ENCODE data around the gene TBCE.
"Not testable (repeated sequence)": the region's sequence is repeated elsewhere in the genome, so short reads cannot be mapped to it uniquely, and the experiment has no call there.

Gene TBCE

DNA sequence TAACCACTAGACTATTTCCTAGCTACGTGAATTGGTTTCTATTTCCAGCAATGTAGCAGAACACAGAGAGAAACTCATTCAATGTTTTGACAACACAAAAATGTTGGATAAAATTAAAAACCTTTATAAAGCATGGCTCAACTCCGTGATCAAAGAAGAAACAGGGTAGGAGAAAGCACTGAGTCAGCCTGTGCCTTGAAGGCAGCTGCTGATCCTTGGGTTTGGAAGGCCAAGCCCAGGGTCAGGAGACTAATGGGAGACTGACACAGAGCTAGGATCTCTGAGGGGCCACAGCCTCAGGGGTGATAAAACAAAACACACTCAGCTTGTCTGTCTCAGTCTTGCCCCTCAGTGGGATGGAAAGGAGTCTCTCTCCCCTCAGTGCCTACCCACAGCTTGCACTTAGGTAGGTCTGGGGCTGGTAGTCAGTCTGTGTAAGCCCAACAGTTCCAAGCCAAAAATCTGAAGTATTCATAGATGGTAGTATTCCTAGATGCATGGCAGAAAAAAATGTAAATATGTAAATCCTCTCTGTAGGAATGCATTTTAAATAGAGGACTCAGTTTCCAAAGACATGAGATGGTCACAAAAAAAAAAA lies 83.8 kb downstream of the TBCE start:
- no peak for DNase-seq (ENCODE audit: low read depth in 2 of 2, low spot score in 1 of 2)

DNA sequence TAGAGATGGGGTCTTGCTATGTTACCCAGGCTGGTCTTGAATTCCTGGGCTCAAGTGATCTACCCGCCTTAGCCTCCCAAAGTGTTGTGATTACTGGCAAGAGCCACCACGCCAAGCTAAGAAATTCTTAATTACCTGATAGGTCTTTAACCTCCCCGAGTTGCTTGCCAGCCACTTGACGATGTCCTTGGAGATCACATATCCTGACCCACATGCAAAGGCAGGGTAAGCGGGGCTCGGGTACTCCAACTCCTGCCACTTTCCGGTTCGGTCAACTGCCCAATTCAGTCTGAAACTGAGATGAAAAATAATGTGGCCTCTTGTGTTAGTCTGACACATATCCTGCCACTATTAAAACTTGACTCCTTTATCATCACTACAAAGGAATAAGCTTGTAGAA lies 86.8 kb downstream of the TBCE start:
- DNase-seq (ENCODE audit: low read depth in 2 of 2, low spot score in 1 of 2): no peak

DNA sequence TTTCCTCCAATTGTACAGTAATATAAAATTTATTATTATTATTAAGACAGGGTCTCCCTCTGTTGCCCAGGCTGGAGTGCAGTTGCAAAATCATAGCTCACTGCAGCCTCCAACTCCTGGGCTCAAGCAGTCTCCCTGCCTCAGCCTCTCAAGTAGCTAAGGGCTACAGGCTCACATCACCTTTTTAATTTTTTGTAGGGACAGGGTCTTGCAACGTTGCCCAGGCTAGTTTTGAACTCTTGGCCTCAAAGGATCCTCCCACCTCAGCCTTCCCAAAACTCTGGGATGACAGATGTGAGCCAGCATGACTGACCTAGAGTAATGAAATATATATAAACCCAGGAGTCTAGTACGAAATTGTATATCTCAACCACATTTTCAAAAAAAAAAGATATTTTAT lies 87.9 kb downstream of the TBCE start:
- no peak for DNase-seq (ENCODE audit: low read depth in 2 of 2, low spot score in 1 of 2)

DNA sequence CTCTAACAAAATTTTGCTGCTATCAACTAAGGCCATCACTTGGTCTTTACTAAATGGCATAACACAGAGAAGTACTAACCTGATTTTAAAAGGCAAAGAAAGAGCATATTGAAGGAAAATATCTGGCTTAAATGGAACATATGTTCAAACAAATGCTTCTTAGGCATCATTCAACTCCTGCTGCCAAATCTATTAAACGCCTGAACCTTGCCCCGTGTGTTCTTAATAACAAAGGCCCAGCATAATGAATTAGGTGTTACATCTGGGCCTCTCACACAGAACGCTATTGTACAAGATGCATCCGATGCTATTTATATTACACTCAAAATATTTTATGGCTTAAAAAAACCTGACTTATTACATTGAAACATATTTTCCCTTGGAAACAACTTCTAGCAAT lies 88.6 kb downstream of the TBCE start:
- no peak for DNase-seq (ENCODE audit: low read depth in 2 of 2, low spot score in 1 of 2)

DNA sequence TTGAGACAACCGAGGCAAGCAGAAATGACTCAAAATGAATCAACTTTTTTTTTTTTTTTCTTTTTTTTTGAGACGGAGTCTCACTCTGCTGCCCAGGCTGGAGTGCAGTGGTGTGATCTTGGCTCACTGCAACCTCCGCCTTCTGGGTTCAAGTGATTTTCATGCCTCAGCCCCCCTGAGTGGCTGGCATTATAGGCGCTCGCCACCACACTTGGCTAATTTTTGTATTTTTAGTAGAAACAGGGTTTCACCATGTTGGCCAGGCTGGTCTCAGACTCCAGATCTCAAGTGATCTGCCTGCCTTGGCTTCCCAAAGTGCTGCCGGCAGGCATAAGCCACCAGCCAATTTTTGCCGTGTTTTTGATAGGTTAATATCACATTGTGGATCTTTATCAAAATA lies 90.6 kb downstream of the TBCE start:
- not testable (repeated sequence) for DNase-seq (ENCODE audit: low read depth in 2 of 2, low spot score in 1 of 2)

DNA sequence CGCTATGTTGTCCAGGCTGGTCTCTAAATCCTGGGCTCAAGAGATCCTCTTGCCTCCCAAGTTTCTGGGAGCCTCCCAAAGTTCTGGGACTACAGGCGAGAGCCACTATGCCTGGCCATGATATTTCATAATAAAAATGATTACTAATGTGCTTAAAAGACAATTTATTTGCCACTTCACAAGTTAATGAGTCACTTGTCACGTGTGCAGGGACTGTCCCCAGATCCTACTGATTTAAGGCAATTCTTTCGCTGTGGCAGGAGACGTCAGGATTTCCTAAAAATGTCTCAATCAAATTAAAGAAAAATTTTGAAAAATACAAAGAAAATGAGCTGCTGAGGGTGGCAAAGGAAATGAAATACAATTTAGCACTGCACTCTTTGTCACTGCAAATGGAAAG lies 93.5 kb downstream of the TBCE start:
- no peak for DNase-seq (ENCODE audit: low read depth in 2 of 2, low spot score in 1 of 2)

DNA sequence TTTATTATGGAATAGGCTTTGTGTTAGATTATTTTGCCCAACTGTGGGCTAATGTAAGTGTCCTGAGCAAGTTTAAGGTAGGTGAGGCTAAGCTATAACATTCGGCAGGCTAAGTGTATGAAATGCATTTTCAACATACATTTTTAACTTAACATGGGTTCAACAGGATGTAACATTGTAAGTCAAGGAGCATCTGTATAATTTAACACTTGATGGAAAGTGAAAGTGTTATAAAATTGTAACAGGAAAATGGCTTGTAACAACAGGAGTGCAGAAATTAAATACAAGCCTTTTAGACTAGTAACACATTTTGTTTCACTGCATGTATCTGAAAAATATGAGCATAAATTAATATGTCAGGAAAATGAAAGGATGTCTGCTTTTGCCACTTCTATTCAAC lies 94.7 kb downstream of the TBCE start:
- no peak for DNase-seq (ENCODE audit: low read depth in 2 of 2, low spot score in 1 of 2)

DNA sequence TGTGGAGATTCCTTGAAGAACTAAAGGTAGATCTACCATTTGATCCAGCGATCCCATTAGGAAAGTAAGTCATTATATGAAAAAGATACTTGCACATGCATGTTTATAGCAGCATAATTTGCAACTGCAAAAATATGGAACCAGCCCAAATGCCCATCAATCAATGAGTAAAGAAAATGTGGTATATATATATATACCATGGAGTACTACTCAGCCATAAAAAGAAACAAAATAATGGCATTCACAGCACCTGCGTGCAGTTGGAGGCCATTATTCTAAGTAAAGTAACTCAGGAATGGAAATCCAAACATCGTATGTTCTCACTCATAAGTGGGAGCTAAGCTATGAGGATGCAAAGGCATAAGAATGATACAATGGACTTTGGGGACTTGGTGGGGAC lies 95.6 kb downstream of the TBCE start:
- DNase-seq (ENCODE audit: low read depth in 2 of 2, low spot score in 1 of 2): not testable (repeated sequence)

DNA sequence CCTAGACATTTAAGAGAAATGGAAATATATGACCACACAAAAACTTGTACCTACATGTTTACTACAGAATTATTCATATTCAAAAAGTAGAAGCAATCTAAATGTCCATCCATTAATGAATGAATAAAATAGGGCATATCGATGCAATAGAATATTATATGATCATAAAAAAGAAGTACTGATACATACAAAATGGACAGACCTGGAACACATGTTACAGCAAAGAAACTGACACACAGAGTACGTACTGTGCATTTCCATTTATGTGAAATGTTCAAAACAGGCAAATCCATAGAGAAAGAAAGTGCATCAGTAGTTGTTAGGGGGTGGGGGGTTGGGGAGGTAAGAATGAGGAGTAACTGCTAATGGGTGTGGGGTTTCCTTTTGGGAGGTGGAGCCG lies 97.8 kb downstream of the TBCE start:
- DNase-seq (ENCODE audit: low read depth in 2 of 2, low spot score in 1 of 2): no peak

DNA sequence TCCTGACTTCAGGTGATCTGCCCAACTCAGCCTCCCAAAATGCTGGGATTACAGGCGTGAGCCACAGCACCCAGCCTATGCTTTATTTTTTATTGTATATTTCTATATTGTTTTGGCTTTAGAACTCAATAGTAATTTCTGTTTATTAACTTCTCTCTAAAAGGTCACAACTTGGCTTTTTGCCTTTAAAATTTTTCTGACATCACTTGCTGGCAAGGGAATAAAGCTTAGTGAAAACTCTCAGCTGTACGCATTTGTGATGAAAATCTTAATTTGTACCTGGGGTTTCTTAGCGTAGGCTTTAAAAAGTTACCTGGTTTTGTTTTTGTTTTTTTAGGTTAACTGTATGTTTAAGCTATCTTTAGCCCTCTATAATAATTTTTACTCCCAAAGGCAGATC lies 100.8 kb downstream of the TBCE start:
- DNase-seq (ENCODE audit: low read depth in 2 of 2, low spot score in 1 of 2): no peak

DNA sequence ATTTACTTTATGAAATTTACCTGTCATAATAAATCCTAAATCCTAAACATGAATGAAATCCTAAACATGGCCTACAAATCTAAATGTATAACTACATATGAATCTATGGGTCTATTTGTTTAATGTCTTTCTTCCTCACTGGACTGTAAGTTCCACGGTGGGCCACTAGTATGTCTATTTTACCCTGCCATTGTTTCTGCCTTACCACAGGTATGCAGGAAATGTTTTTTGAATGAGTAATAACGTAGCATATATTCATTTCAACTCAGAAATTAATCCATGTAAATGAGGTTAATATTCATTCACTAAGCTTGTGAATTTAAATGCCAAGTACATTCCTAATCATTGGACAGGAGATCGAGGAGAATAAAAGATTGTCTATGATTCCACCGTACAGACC lies 101.7 kb downstream of the TBCE start:
- no peak for DNase-seq (ENCODE audit: low read depth in 2 of 2, low spot score in 1 of 2)

DNA sequence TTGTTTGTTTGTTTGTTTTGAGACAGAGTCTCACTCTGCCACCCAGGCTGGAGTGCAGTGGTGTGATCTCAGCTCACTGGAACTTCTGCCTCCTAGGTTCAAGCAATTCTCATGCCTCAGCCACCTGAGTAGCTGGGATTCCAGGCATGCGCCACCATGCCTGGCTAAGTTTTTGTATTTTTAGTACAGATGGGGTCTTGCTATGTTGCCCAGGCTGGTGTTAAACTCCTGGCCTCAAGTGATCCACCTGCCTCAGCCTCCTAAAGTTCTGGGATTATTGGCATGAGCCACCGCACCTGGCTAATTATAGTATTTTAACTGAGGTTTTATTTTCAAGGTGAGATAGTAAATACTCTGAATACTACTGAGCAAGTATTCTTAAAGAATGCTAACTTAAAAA lies 102.7 kb downstream of the TBCE start:
- DNase-seq (ENCODE audit: low read depth in 2 of 2, low spot score in 1 of 2): not testable (repeated sequence)

DNA sequence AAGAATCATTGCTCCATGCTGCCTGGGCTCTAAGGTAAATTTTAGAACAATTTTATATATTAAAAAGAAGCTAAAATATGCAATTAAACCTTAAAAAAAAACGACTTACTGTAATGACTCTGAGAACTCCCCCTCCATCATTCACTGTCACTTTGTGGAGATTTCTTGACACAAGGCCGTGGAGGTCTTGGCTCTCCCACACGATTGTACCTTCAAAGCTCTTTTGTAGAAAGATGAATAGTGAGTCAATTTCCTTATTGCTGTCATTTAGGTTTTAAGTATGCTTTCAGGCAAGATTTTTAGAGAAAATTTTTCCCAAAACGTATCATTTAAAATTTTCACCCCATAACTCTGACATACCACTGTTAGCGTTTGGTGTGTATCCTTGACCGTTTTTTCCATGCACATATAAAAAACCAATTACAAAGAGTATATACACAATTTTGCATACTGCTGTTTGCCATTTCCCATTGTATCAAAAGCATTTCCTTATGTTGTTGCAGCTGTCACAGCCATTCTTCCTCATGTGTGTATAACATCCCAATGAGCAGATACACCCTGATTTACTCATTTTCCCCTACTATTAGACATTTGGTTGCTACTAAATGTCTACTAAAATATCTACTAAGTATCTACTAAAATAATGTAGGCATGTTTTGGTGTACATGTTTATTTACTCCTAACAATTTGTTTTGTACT lies 103.7 kb downstream of the TBCE start:
- DNase-seq (ENCODE audit: low read depth in 2 of 2, low spot score in 1 of 2): no peak

DNA sequence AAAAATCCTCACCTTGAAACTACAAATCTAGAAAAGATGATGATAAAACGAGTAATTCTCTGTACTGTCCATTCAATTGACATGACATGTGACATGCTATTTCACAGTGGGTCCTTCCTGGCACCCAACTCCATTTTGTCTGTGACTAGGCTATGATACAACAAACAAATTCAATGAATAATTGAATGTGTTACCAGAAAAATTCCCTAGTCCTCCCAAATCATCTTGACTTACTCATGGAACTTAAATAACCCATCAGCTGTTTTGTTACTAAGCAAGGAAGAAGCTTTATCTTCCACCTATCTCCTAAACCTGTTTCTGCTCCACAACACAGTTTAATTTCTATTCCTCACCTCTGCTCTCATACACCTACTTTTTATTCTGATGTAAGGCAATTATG lies 106.6 kb downstream of the TBCE start:
- no peak for DNase-seq (ENCODE audit: low read depth in 2 of 2, low spot score in 1 of 2)

DNA sequence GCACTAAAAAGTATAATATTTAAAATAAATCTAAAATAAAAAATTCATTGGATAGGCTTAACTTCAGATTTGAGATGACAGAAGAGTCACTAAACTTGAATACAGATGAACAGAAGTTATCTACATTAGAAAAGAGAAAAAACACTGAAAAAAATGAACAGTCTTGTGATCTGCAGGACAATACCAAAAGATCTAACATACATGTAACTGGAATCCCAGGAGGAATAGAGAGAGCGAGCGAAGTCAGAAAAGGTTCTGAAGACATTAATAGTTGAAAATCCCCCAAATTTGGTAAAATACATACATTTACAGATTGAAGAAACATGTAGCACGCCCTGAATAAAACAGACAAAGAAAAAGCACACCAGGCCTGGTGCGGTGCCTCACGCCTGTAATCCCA lies 115.9 kb downstream of the TBCE start:
- DNase-seq (ENCODE audit: low read depth in 2 of 2, low spot score in 1 of 2): no peak

DNA sequence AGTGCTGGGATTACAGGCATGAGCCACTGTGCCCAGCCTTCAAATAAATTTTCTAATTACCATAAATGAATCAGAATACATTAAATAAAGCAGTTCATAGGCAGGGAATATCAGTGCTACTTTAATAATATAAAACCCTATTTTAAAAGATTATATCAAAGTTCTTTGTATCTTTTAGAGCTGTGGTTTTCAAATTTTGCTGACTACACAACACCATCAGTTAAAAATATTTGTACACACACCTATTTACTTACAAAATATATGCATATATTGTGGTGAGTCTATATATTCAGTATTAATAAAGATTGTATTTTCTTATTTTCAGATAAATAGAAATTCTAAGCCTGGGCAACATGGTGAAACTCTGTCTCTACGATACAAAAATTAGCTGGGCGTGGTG lies 118.3 kb downstream of the TBCE start:
- DNase-seq (ENCODE audit: low read depth in 2 of 2, low spot score in 1 of 2): no peak

DNA sequence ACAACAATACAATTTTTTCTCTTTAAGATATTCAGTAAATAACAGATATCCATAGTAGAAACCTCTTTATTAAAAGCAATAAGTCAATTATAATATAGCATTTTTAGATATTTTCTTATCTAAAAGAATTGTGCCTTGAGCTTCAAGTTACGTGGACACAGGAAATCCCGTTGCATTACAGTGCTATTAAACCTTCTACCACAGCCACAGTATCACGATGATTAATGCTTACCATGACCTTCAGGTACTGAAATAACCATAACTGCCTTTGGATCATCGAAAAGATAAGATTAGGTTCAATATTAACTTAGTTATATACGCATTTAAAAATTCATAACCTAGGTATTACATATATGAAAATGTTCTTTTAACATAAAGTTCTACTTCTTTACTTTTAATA lies 119.1 kb downstream of the TBCE start:
- no peak for DNase-seq (ENCODE audit: low read depth in 2 of 2, low spot score in 1 of 2)

DNA sequence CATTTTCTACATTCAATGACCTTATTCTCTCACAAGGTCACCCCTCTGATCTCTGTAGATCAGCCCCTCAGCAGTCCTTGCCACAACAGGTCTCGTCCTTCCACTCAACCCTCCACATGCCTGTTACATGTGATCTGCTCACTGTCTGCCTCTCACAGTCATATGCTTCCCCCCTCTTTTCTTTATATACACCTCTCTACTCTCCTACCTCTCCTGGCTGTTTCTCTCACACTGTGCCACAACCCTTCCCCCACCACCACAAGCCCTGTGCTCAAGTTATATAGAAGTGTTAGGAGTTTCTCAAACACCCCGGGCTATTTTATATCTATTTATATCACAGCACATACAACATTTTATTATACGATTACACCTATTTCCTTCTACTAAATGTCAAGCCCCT lies 124.4 kb downstream of the TBCE start:
- DNase-seq (ENCODE audit: low read depth in 2 of 2, low spot score in 1 of 2): no peak

DNA sequence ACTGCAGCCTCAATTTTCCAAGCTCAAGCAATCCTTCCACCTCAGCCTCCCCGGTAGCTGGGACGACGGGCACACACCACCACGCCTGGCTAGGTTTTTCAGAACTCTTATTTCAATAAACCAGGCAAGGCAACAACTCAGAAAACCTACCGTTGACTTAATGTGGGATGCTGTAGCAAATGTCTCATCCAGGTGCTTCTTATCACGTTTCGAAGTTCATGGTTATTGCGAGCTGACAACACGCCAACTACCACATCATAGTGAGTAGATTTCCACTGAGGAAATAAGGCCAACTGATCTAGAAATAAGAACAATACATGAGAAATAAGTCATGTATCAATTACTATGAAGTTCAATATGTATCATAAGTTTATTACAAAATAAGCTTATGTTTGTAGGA lies 127.3 kb downstream of the TBCE start:
- no peak for DNase-seq (ENCODE audit: low read depth in 2 of 2, low spot score in 1 of 2)

DNA sequence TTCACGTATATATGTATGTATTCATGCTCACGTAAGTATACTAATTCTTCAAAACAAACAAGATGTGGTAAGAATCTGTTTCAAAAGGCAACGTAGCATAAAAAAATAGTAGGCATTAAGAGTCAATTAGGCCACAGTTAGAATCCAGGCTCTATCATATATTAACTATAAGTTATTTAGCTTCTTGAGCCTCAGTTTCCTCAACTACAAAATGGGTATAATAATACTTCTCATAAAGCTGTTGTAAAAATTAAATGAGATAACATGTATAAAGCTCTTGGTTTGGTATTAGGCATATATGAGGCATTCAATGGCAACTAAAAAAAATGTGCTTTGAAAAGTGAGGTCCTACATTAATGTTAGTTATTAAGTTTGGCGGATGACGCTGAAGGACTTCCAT lies 127.8 kb downstream of the TBCE start:
- no peak for DNase-seq (ENCODE audit: low read depth in 2 of 2, low spot score in 1 of 2)

DNA sequence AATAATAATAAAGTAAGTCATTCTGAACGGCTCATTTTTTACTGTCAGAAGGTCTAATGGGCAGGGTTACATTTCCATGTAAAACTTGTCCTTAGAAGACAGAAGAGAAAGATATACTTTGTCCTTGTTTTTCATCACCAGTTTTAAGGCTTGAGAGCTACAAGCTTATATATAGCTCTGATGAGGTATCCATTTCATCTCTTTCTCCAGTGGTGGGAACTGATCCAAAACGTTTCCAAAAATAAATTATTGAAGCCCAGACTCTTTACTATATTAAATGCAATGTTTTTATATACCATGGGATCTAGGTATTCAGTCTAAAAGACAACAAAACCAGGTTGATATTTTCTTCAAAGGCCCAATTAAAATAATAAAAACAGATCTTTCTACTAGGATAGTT lies 128.3 kb downstream of the TBCE start:
- DNase-seq (ENCODE audit: low read depth in 2 of 2, low spot score in 1 of 2): no peak

DNA sequence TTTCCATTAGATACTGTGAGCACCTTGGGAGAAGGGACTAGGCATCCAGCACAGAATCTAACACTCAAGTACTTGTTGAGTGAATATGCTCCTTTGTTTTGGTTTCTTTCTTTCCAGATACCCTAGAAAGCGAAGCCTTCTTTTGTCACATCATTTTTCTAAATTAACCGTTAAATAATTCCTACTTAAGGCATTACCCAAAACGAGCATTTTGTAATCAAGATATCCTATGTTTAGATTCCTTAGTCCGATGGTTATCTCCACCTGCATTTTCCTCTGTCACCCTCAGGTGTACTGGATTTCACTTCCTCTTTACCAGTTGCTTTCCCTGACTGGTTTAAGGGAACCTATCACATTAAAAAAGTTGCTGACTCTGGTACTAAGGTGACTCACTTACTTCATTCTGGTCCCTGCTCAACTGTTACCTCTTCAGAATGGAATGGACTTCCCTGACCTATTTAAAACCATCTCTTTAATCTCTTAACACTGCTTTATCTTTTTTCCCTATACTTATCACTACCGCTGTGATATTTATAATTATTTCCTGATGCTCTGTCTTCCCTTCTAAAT lies 133.8 kb downstream of the TBCE start:
- no peak for DNase-seq (ENCODE audit: low read depth in 2 of 2, low spot score in 1 of 2)
